ENCODE data around the gene OR2J3. TPM values are rescaled to one million over a fixed set of nuclear protein-coding genes. Genes with fewer than 3 reads are reported as not detected.
"Not testable (repeated sequence)": the region's sequence is repeated elsewhere in the genome, so short reads cannot be mapped to it uniquely, and the experiment has no call there.

Gene OR2J3
- total and polyA plus RNA-seq, 9 donors: not detected

GRCh38 chr6:29114964-29115363, 7.1 kb downstream of the OR2J3 start:
- not testable (repeated sequence) for H3K9me3 ChIP-seq (replicated peaks; ENCODE audit: control insufficient read depth, low read depth, low read length); H3K27me3 ChIP-seq (ENCODE audit: control insufficient read depth, insufficient read depth, low read length); H3K4me1 ChIP-seq (ENCODE audit: control insufficient read depth, insufficient read depth, low read length); H3K36me3 ChIP-seq (ENCODE audit: control insufficient read depth, insufficient read depth, low read length); DNase-seq; H3K27ac ChIP-seq (ENCODE audit: low read length); H3K4me3 ChIP-seq (ENCODE audit: low read length)
- WGBS (ENCODE audit: insufficient coverage): no CpG with 5 or more reads among the region's 3 CpGs

DNA sequence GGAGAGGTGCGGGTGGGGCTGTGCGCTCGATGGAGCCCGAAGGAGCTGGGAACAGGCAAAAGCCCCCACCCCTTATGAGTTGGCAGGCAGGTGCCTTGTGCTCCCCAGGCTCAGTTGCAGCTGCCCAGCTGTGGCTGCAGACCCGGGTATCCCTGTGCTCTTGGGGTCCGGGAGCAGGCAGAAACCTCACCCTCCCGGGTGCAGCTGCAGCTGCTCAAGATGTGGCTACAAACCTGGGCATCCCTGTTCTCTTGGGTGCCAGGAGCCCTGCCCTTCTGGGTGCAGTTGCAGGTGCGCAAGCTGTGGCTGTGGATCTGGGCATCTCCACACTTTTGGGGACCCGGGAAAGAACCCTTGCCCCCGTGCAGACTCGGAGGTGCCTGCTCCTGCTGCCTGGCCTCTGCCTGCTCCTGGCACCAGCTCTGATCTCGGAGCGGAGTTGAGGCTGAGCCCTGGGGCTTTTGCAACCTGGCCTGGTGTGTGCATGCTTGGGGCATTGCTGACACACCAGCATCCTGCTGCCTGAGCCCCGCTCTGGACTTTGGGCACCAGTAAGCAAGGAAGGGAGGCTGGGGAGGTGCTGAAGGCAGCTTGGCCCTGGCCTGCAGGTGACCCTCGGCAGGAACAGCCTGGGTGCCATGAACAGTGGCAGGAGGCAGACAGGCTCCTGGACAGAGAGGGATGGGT, 21.6 kb downstream of the OR2J3 start:
- no peak overlapping the region for H3K27ac ChIP-seq (ENCODE audit: low read length)
- 64% methylated on average over 15 of the region's 15 CpGs for WGBS (ENCODE audit: insufficient coverage)
- DNase-seq: no peak
- no peaks in the 10 kb centered on the region for H3K4me1 ChIP-seq (ENCODE audit: control insufficient read depth, insufficient read depth, low read length)
- H3K4me3 ChIP-seq (ENCODE audit: low read length): no peak overlapping the region
- H3K27me3 ChIP-seq (ENCODE audit: control insufficient read depth, insufficient read depth, low read length): no peaks in the 10 kb centered on the region
- H3K36me3 ChIP-seq (ENCODE audit: control insufficient read depth, insufficient read depth, low read length): no peaks in the 10 kb centered on the region
- H3K9me3 ChIP-seq (replicated peaks; ENCODE audit: control insufficient read depth, low read depth, low read length): no peaks in the 10 kb centered on the region

GRCh38 chr6:29130644-29131043, 22.8 kb downstream of the OR2J3 start:
- Histone ChIP-seq H3K4me3 (ENCODE audit: low read length) (no peak overlapping the region), H3K27me3 (ENCODE audit: control insufficient read depth, insufficient read depth, low read length) (no peaks in the 10 kb centered on the region), H3K4me1 (ENCODE audit: control insufficient read depth, insufficient read depth, low read length) (no peaks in the 10 kb centered on the region), H3K9me3 (replicated peaks; ENCODE audit: control insufficient read depth, low read depth, low read length) (no peaks in the 10 kb centered on the region), H3K27ac (ENCODE audit: low read length) (no peak overlapping the region), H3K36me3 (ENCODE audit: control insufficient read depth, insufficient read depth, low read length) (no peaks in the 10 kb centered on the region)
- no peak for DNase-seq
- WGBS (ENCODE audit: insufficient coverage): 87% methylated on average over 3 of the region's 4 CpGs

- Histone ChIP-seq H3K36me3 (ENCODE audit: control insufficient read depth, insufficient read depth, low read length) (no peaks in the 10 kb centered on the region), H3K4me3 (ENCODE audit: low read length) (no peak overlapping the region), H3K27ac (ENCODE audit: low read length) (no peak overlapping the region), H3K27me3 (ENCODE audit: control insufficient read depth, insufficient read depth, low read length) (no peaks in the 10 kb centered on the region), H3K9me3 (replicated peaks; ENCODE audit: control insufficient read depth, low read depth, low read length) (no peaks in the 10 kb centered on the region), H3K4me1 (ENCODE audit: control insufficient read depth, insufficient read depth, low read length) (no peaks in the 10 kb centered on the region)
- DNase-seq: no peak
- no CpG with 5 or more reads among the region's 2 CpGs for WGBS (ENCODE audit: insufficient coverage)
Measured at GRCh38 chr6:29131691-29132090, 23.8 kb downstream of the OR2J3 start.

DNA sequence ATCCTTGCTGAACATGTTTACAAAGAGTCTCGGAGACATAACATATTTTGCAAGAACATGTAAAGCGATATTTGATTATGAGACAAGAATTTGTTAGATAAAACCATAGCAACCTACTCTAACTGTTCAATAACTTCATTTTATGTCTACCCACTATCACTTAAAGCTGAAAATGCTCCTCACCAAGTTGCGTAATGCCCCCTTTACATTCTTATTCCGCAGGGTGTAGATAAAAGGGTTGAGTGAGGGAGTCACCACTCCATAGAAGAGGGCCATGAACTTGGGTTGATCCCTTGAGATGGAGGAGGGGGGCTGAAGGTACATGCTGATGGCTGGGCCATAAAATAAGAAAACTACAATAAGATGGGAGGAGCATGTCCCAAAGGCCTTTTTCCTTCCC, 29.9 kb downstream of the OR2J3 start:
- H3K9me3 ChIP-seq (replicated peaks; ENCODE audit: control insufficient read depth, low read depth, low read length): no peaks in the 10 kb centered on the region
- no peak overlapping the region for H3K4me3 ChIP-seq (ENCODE audit: low read length)
- H3K36me3 ChIP-seq (ENCODE audit: control insufficient read depth, insufficient read depth, low read length): no peaks in the 10 kb centered on the region
- no peaks in the 10 kb centered on the region for H3K4me1 ChIP-seq (ENCODE audit: control insufficient read depth, insufficient read depth, low read length)
- no peak for DNase-seq
- no peak overlapping the region for H3K27ac ChIP-seq (ENCODE audit: low read length)
- H3K27me3 ChIP-seq (ENCODE audit: control insufficient read depth, insufficient read depth, low read length): no peaks in the 10 kb centered on the region
- no CpG with 5 or more reads among the region's 4 CpGs for WGBS (ENCODE audit: insufficient coverage)

- H3K36me3 ChIP-seq (ENCODE audit: control insufficient read depth, insufficient read depth, low read length): no peaks in the 10 kb centered on the region
- DNase-seq: no peak
- no peaks in the 10 kb centered on the region for H3K27me3 ChIP-seq (ENCODE audit: control insufficient read depth, insufficient read depth, low read length)
- H3K4me1 ChIP-seq (ENCODE audit: control insufficient read depth, insufficient read depth, low read length): no peaks in the 10 kb centered on the region
- no peak overlapping the region for H3K27ac ChIP-seq (ENCODE audit: low read length)
- no peak overlapping the region for H3K4me3 ChIP-seq (ENCODE audit: low read length)
- WGBS (ENCODE audit: insufficient coverage): no CpG with 5 or more reads among the region's 1 CpG
- no peaks in the 10 kb centered on the region for H3K9me3 ChIP-seq (replicated peaks; ENCODE audit: control insufficient read depth, low read depth, low read length)
Measured at GRCh38 chr6:29141606-29142005, 33.7 kb downstream of the OR2J3 start.

- Histone ChIP-seq H3K9me3 (replicated peaks; ENCODE audit: control insufficient read depth, low read depth, low read length) (no peaks in the 10 kb centered on the region), H3K36me3 (ENCODE audit: control insufficient read depth, insufficient read depth, low read length) (no peaks in the 10 kb centered on the region), H3K27me3 (ENCODE audit: control insufficient read depth, insufficient read depth, low read length) (no peaks in the 10 kb centered on the region), H3K27ac (ENCODE audit: low read length) (no peak overlapping the region), H3K4me3 (ENCODE audit: low read length) (no peak overlapping the region), H3K4me1 (ENCODE audit: control insufficient read depth, insufficient read depth, low read length) (no peaks in the 10 kb centered on the region)
- DNase-seq: no peak
Measured at GRCh38 chr6:29142309-29142708, 34.5 kb downstream of the OR2J3 start.

DNA sequence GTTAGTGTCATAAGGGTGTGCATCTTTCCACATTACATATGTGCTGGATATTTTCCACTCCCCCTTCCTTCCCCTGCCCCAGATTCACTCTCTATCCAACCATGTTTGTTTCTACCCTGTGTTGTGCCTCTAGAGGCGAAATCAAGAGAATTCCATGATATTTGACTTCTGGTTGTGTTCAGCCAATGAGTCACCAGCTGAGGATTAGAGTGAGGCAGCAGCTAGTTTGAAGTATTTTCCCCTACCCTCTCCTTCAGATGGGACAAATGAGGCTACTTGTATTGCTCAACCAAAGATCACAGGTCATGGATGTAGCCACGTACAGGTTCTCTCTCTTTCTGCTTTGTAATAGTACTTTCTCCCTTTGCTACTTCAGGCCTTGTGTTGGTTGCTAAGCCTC, 38.3 kb downstream of the OR2J3 start:
- no CpG with 5 or more reads among the region's 2 CpGs for WGBS (ENCODE audit: insufficient coverage)
- Histone ChIP-seq H3K27me3 (ENCODE audit: control insufficient read depth, insufficient read depth, low read length) (no peaks in the 10 kb centered on the region), H3K36me3 (ENCODE audit: control insufficient read depth, insufficient read depth, low read length) (no peaks in the 10 kb centered on the region), H3K9me3 (replicated peaks; ENCODE audit: control insufficient read depth, low read depth, low read length) (peaks cover 2% of the 10 kb centered on the region), H3K4me3 (ENCODE audit: low read length) (no peak overlapping the region), H3K27ac (ENCODE audit: low read length) (no peak overlapping the region), H3K4me1 (ENCODE audit: control insufficient read depth, insufficient read depth, low read length) (no peaks in the 10 kb centered on the region)
- DNase-seq: no peak

DNA sequence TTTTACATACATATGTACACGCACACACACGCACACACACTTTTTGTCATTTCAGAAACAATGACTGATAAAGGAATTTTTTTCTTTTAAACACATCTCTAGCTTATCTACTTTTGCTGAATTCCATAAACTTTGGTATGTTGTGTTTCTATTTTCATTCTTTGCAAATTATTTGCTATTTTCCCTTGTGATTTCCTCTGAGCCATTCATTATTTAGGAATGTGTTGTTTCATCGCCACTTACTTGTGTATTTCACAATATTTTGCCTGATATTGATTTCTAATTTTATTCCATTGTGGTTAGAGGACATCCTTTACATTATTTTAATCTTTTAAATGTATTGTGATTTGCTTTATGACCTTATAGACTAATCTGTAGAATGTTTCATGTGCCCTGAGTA, 39.2 kb downstream of the OR2J3 start:
- WGBS (ENCODE audit: insufficient coverage): no CpG with 5 or more reads among the region's 3 CpGs
- Histone ChIP-seq H3K27me3 (ENCODE audit: control insufficient read depth, insufficient read depth, low read length) (no peaks in the 10 kb centered on the region), H3K36me3 (ENCODE audit: control insufficient read depth, insufficient read depth, low read length) (no peaks in the 10 kb centered on the region), H3K4me3 (ENCODE audit: low read length) (no peak overlapping the region), H3K9me3 (replicated peaks; ENCODE audit: control insufficient read depth, low read depth, low read length) (peaks cover 2% of the 10 kb centered on the region), H3K27ac (ENCODE audit: low read length) (no peak overlapping the region), H3K4me1 (ENCODE audit: control insufficient read depth, insufficient read depth, low read length) (no peaks in the 10 kb centered on the region)
- no peak for DNase-seq

DNA sequence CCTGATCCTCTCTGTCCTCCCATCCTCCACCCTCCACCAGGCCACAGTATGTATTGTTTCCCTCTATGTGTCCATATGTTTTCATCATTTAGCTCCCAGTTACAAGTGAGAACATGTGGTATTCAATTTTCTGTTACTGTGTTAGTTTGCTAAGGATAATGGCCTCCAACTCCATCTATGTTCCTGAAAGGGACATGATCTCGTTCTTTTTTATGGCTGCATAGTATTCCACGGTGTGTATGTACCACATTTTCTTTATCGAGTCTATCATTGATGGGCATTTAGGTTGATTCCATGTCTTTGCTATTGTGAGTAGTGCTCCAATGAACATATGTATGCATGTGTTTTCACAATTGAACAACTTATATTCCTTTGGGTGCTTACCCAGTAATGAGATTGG, 41.6 kb downstream of the OR2J3 start:
- not testable (repeated sequence) for H3K36me3 ChIP-seq (ENCODE audit: control insufficient read depth, insufficient read depth, low read length); H3K9me3 ChIP-seq (replicated peaks; ENCODE audit: control insufficient read depth, low read depth, low read length); H3K4me1 ChIP-seq (ENCODE audit: control insufficient read depth, insufficient read depth, low read length); DNase-seq; H3K27me3 ChIP-seq (ENCODE audit: control insufficient read depth, insufficient read depth, low read length); H3K4me3 ChIP-seq (ENCODE audit: low read length); H3K27ac ChIP-seq (ENCODE audit: low read length)
- WGBS (ENCODE audit: insufficient coverage): no CpG with 5 or more reads among the region's 3 CpGs

DNA sequence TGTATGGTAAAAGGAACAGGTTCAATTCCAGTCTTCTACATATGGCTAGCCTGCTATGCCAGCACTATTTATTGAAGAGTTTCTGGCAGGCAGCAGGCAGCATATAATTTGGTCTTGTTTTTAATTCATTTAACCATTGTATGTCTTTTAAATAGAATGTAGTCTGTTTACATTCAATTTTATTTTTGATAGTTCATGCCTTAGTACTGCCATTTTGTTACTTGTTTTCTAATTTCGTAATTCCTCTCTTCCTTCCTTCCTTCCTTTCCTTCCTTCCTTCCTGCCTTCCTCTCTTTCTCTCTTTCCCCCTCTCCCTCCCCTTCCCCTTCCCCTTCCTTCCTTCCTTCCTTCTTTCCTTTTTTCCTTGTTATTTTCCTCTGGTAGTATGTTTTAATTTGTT, 45.2 kb downstream of the OR2J3 start:
- Histone ChIP-seq H3K4me3 (ENCODE audit: low read length) (no peak overlapping the region), H3K27me3 (ENCODE audit: control insufficient read depth, insufficient read depth, low read length) (no peaks in the 10 kb centered on the region), H3K36me3 (ENCODE audit: control insufficient read depth, insufficient read depth, low read length) (no peaks in the 10 kb centered on the region), H3K9me3 (replicated peaks; ENCODE audit: control insufficient read depth, low read depth, low read length) (peaks cover 2% of the 10 kb centered on the region), H3K27ac (ENCODE audit: low read length) (no peak overlapping the region), H3K4me1 (ENCODE audit: control insufficient read depth, insufficient read depth, low read length) (no peaks in the 10 kb centered on the region)
- no peak for DNase-seq
- no CpG with 5 or more reads among the region's 1 CpG for WGBS (ENCODE audit: insufficient coverage)

All from muscle of leg (tissue), 11 donors.